Measurements from ENCODE around the gene RBM48. TPM values are rescaled to one million over a fixed set of nuclear protein-coding genes. Genes with fewer than 3 reads are reported as not detected.

The RBM48 gene
- total and polyA plus RNA-seq, 11 donors: 6.5 to 13.7 (median 10.6) TPM

GRCh38 chr7:92557808-92558362 lies 29.3 kb downstream of the RBM48 start:
- 84 to 86% (median 84%) methylated on average over 7 of the region's 7 CpGs for WGBS, 4 donors
- intact Hi-C loops (cut with DNase I): no loop called here
- Histone ChIP-seq H3K4me3 (no peak overlapping the region), H3K36me3 (peaks cover 0 to 40% (median 22%) of the 10 kb centered on the region in 9 donors), H3K9me3 (no peaks in the 10 kb centered on the region), H3K27ac (no peak overlapping the region), H3K27me3 (no peaks in the 10 kb centered on the region), H3K4me1 (peaks cover 0 to 5% (median 0%) of the 10 kb centered on the region in 12 donors)
- TF ChIP-seq POLR2A (IDR thresholded peaks at IDR 0.05): no peak
- TF ChIP-seq, protein P1, sequence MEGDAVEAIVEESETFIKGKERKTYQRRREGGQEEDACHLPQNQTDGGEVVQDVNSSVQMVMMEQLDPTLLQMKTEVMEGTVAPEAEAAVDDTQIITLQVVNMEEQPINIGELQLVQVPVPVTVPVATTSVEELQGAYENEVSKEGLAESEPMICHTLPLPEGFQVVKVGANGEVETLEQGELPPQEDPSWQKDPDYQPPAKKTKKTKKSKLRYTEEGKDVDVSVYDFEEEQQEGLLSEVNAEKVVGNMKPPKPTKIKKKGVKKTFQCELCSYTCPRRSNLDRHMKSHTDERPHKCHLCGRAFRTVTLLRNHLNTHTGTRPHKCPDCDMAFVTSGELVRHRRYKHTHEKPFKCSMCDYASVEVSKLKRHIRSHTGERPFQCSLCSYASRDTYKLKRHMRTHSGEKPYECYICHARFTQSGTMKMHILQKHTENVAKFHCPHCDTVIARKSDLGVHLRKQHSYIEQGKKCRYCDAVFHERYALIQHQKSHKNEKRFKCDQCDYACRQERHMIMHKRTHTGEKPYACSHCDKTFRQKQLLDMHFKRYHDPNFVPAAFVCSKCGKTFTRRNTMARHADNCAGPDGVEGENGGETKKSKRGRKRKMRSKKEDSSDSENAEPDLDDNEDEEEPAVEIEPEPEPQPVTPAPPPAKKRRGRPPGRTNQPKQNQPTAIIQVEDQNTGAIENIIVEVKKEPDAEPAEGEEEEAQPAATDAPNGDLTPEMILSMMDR (IDR thresholded peaks at IDR 0.05): no peak
- DNase-seq (no peak), ATAC-seq (no peak)

GRCh38 chr7:92560602-92561001 lies 32.0 kb downstream of the RBM48 start:
- H3K4me3 ChIP-seq: no peak overlapping the region
- TF ChIP-seq, protein P1 (IDR thresholded peaks at IDR 0.05): no peak
- no peak for TF ChIP-seq POLR2A (IDR thresholded peaks at IDR 0.05)
- no peaks in the 10 kb centered on the region for H3K9me3 ChIP-seq
- H3K36me3 ChIP-seq: peaks cover 0 to 67% (median 49%) of the 10 kb centered on the region in 9 donors
- intact Hi-C loops (cut with DNase I): no loop called here
- no peak overlapping the region for H3K27ac ChIP-seq
- no peak for DNase-seq
- H3K4me1 ChIP-seq: peaks cover 0 to 5% (median 0%) of the 10 kb centered on the region in 12 donors
- no peak for ATAC-seq
- no peaks in the 10 kb centered on the region for H3K27me3 ChIP-seq

GRCh38 chr7:92563345-92563744 lies 34.8 kb downstream of the RBM48 start:
- Histone ChIP-seq H3K27ac (no peak overlapping the region), H3K4me3 (no peak overlapping the region), H3K9me3 (no peaks in the 10 kb centered on the region), H3K36me3 (peaks cover 3 to 90% (median 75%) of the 10 kb centered on the region in 9 donors), H3K27me3 (no peaks in the 10 kb centered on the region), H3K4me1 (peaks cover 0 to 5% (median 0%) of the 10 kb centered on the region in 12 donors)
- no peak for DNase-seq
- intact Hi-C loops (cut with DNase I): no loop called here
- WGBS, 4 donors: 79 to 83% (median 81%) methylated on average over 2 of the region's 2 CpGs
- ATAC-seq: no peak
- TF ChIP-seq, protein P1 (IDR thresholded peaks at IDR 0.05): no peak

GRCh38 chr7:92567460-92567859 lies 38.9 kb downstream of the RBM48 start:
- Histone ChIP-seq H3K27ac (no peak overlapping the region), H3K4me1 (no peaks in the 10 kb centered on the region), H3K27me3 (no peaks in the 10 kb centered on the region), H3K9me3 (no peaks in the 10 kb centered on the region), H3K4me3 (no peak overlapping the region), H3K36me3 (peaks cover 4 to 100% (median 97%) of the 10 kb centered on the region in 9 donors)
- DNase-seq (no peak), ATAC-seq (peak in 2 of 4 donors; percentile 37 to 39)
- 82 to 88% (median 84%) methylated on average over 6 of the region's 6 CpGs for WGBS, 4 donors
- TF ChIP-seq, protein P1 (IDR thresholded peaks at IDR 0.05): no peak
- TF ChIP-seq POLR2A (IDR thresholded peaks at IDR 0.05): no peak
- intact Hi-C loops (cut with DNase I): no loop called here
